ENCODE measurements around the gene PDF. TPM values are rescaled to one million over a fixed set of nuclear protein-coding genes. Genes with fewer than 3 reads are reported as not detected.

The PDF gene
- total and polyA plus RNA-seq, 2 of the 13 experiments (the other 11 are each of a cell fraction or from before 2014, with no cell fraction given), result 12.4 to 48.8 TPM

DNA sequence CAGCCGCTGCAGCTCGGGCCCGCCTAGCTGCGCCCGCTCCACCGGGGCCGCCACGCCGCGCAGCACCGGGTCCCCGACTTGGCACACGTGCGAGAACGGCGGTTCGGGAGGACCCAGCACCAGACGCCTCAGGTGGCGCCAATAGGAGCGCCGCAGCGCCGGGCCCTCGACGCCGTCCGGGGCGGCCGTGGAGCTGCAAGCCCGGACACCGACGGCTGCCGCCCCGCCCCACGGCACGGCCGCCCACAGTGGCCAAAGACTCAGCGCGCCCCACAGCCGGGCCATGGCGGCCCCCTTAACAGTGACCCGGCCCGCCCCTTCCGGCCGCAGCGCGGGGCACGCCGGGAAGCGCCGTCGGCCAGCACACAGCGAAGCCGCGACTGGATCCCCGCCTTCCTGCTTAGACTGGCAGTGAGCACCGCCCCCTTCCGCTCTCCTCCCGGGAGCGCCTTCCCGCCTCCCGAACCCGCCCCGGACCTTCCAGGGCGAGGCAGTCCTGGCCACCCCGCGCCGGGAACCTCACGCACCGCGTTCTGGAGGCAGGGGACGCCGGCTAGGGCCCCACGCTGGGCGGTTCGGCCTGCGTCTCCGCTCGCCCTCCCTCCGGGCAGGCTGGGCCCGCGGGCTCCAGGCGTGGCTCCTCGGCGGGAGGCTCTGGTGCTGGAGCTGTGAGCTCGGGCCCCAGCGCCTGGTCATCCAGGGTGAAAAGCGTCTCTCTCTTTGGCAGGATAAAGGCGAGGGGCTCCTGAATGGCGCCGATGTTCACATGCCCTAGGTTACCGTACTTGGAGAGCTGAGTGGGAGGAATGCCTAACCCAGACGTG is at the start of gene PDF (continued):
- TF ChIP-seq NBN (conservative IDR thresholded peaks at IDR 0.05) (no peak), NR1H2 (CRISPR knock-in tag; IDR thresholded peaks at IDR 0.05; ENCODE audit: borderline replicate concordance, low read depth) (no peak), RARG (CRISPR knock-in tag; IDR thresholded peaks at IDR 0.05; ENCODE audit: low read depth) (no peak), EP300 (IDR thresholded peaks at IDR 0.05; ENCODE audit: low read depth in 2 of 2, low read length in 2 of 2) (0 out of 4 replicates have a peak, but pooled peaks of 1 of the 2 experiments have one; percentile 35), EP300 (CRISPR knock-in tag; IDR thresholded peaks at IDR 0.05; ENCODE audit: borderline replicate concordance) (peak; percentile 34; the same call in 1 of the 2 replicates), PLRG1 (conservative IDR thresholded peaks at IDR 0.05) (no peak), AKAP8 (CRISPR knock-in tag; IDR thresholded peaks at IDR 0.05) (peak; percentile 81; the same call in 1 of the 2 replicates), JARID2 (CRISPR knock-in tag; IDR thresholded peaks at IDR 0.05; ENCODE audit: insufficient replicate concordance) (no peak), PHF20 (CRISPR knock-in tag; IDR thresholded peaks at IDR 0.05) (peak; percentile 89), ZBTB3 (CRISPR knock-in tag; IDR thresholded peaks at IDR 0.05; ENCODE audit: borderline replicate concordance, low read depth) (no peak), MYNN (CRISPR knock-in tag; IDR thresholded peaks at IDR 0.05; ENCODE audit: low read depth) (no peak), TGIF2 (CRISPR knock-in tag; IDR thresholded peaks at IDR 0.05) (peak; percentile 4), ZNF282 (IDR thresholded peaks at IDR 0.05; ENCODE audit: partially characterized antibody) (no peak)
- TF ChIP-seq, protein P1, sequence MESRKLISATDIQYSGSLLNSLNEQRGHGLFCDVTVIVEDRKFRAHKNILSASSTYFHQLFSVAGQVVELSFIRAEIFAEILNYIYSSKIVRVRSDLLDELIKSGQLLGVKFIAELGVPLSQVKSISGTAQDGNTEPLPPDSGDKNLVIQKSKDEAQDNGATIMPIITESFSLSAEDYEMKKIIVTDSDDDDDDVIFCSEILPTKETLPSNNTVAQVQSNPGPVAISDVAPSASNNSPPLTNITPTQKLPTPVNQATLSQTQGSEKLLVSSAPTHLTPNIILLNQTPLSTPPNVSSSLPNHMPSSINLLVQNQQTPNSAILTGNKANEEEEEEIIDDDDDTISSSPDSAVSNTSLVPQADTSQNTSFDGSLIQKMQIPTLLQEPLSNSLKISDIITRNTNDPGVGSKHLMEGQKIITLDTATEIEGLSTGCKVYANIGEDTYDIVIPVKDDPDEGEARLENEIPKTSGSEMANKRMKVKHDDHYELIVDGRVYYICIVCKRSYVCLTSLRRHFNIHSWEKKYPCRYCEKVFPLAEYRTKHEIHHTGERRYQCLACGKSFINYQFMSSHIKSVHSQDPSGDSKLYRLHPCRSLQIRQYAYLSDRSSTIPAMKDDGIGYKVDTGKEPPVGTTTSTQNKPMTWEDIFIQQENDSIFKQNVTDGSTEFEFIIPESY (CRISPR knock-in tag; IDR thresholded peaks at IDR 0.05), result peak; percentile 38; the same call in 1 of the 2 replicates
- TF ChIP-seq, protein P2, sequence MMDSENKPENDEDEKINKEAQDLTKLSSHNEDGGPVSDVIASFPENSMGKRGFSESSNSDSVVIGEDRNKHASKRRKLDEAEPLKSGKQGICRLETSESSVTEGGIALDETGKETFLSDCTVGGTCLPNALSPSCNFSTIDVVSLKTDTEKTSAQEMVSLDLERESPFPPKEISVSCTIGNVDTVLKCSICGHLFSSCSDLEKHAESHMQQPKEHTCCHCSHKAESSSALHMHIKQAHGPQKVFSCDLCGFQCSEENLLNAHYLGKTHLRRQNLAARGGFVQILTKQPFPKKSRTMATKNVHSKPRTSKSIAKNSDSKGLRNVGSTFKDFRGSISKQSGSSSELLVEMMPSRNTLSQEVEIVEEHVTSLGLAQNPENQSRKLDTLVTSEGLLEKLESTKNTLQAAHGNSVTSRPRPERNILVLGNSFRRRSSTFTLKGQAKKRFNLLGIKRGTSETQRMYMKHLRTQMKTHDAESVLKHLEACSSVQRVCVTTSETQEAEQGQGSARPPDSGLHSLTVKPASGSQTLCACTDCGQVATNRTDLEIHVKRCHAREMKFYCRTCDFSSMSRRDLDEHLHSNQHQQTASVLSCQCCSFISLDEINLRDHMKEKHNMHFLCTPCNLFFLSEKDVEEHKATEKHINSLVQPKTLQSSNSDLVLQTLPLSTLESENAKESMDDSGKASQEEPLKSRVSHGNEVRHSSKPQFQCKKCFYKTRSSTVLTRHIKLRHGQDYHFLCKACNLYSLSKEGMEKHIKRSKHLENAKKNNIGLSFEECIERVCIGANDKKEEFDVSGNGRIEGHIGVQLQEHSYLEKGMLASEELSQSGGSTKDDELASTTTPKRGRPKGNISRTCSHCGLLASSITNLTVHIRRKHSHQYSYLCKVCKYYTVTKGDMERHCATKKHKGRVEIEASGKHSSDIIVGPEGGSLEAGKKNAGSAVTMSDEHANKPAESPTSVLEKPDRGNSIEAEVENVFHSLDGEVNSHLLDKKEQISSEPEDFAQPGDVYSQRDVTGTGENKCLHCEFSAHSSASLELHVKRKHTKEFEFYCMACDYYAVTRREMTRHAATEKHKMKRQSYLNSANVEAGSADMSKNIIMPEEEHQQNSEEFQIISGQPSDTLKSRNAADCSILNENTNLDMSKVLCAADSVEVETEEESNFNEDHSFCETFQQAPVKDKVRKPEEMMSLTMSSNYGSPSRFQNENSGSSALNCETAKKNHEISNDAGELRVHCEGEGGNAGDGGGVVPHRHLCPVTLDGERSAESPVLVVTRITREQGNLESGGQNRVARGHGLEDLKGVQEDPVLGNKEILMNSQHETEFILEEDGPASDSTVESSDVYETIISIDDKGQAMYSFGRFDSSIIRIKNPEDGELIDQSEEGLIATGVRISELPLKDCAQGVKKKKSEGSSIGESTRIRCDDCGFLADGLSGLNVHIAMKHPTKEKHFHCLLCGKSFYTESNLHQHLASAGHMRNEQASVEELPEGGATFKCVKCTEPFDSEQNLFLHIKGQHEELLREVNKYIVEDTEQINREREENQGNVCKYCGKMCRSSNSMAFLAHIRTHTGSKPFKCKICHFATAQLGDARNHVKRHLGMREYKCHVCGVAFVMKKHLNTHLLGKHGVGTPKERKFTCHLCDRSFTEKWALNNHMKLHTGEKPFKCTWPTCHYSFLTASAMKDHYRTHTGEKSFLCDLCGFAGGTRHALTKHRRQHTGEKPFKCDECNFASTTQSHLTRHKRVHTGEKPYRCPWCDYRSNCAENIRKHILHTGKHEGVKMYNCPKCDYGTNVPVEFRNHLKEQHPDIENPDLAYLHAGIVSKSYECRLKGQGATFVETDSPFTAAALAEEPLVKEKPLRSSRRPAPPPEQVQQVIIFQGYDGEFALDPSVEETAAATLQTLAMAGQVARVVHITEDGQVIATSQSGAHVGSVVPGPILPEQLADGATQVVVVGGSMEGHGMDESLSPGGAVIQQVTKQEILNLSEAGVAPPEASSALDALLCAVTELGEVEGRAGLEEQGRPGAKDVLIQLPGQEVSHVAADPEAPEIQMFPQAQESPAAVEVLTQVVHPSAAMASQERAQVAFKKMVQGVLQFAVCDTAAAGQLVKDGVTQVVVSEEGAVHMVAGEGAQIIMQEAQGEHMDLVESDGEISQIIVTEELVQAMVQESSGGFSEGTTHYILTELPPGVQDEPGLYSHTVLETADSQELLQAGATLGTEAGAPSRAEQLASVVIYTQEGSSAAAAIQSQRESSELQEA (CRISPR knock-in tag; IDR thresholded peaks at IDR 0.05; ENCODE audit: not compliant biosample characterization), result peak; percentile 92
- TF ChIP-seq, protein P3, sequence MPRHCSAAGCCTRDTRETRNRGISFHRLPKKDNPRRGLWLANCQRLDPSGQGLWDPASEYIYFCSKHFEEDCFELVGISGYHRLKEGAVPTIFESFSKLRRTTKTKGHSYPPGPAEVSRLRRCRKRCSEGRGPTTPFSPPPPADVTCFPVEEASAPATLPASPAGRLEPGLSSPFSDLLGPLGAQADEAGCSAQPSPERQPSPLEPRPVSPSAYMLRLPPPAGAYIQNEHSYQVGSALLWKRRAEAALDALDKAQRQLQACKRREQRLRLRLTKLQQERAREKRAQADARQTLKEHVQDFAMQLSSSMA (CRISPR knock-in tag; IDR thresholded peaks at IDR 0.05), result peak; percentile 99
- TF ChIP-seq, protein P4, sequence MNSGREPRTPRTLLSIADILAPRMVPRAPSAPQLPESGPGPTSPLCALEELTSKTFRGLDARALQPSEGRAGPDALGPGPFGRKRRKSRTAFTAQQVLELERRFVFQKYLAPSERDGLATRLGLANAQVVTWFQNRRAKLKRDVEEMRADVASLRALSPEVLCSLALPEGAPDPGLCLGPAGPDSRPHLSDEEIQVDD (CRISPR knock-in tag; IDR thresholded peaks at IDR 0.05; ENCODE audit: borderline replicate concordance), result no peak
